ENCODE results near the gene APOB. TPM values are rescaled to one million over a fixed set of nuclear protein-coding genes. Genes with fewer than 3 reads are reported as not detected.

The APOB gene
- total and polyA plus RNA-seq, 2 of the 8 experiments (the other 6 are each of a cell fraction or from before 2014, with no cell fraction given), result 0.15 to 0.61 TPM

DNA sequence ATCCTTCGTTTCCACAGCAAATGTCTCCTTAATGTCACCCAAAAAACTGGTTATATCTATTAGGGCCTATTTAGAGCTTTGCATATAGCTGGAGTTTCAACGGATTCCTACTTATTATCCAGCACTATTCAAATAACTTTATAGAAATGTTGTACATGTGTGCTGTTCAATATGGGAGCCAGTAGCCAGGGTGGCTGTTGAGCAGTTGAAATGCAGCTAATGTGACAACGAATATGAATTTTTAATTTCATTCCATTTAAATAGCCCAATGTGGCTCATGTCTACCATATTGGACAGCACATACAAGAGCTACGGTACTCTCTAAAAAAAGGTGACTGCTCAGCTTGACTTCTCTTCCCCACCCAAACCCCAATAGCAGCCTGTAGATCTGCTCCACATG, 2.4 kb downstream of the APOB start:
- Histone ChIP-seq H3K23ac (ENCODE audit: insufficient read length) (no peak overlapping the region), H3K27me3 (replicated peaks in 1 of 4; ENCODE audit: control insufficient read depth in 3 of 4, extremely low read depth in 1 of 4, insufficient read depth in 3 of 4, low read length in 3 of 4) (peaks cover 1 to 12% (median 9%) of the 10 kb centered on the region in 4 experiments; a peak in 6 of 7 replicates)

More for the DNA sequence above, 2.4 kb downstream of the APOB start:
- no peak overlapping the region for H2AFZ ChIP-seq (ENCODE audit: low read length)
- no peak overlapping the region for H3K9ac ChIP-seq (replicated peaks in 1 of 4; ENCODE audit: extremely low read depth in 1 of 4, low read depth in 3 of 4, low read length in 3 of 4)
- peaks cover 0 to 7% (median 1%) of the 10 kb centered on the region in 4 experiments; a peak in 4 of 7 replicates for H3K4me1 ChIP-seq (replicated peaks in 1 of 4; ENCODE audit: control insufficient read depth in 3 of 4, insufficient read depth in 4 of 4, low read length in 3 of 4)
- no peaks in the 10 kb centered on the region for H3K79me1 ChIP-seq (ENCODE audit: low read depth, low read length)
- TF ChIP-seq SAP30 (IDR thresholded peaks at IDR 0.05; ENCODE audit: insufficient read depth, insufficient replicate concordance, low read length), result no peak
- no peak for TF ChIP-seq TBP (IDR thresholded peaks at IDR 0.05; ENCODE audit: low read depth, low read length)
- TF ChIP-seq CHD1 (IDR thresholded peaks at IDR 0.05; ENCODE audit: low read depth, low read length), result no peak
- no peak for TF ChIP-seq POLR2AphosphoS5 (IDR thresholded peaks at IDR 0.05; ENCODE audit: low read depth, low read length)
- TF ChIP-seq GTF2F1 (IDR thresholded peaks at IDR 0.05; ENCODE audit: borderline replicate concordance, low read depth, low read length), result no peak
- TF ChIP-seq SP2 (IDR thresholded peaks at IDR 0.05; ENCODE audit: low read length), result no peak
- no peak for TF ChIP-seq TCF12 (IDR thresholded peaks at IDR 0.05; ENCODE audit: low read depth, low read length)
- TF ChIP-seq CBX8 (IDR thresholded peaks at IDR 0.05; ENCODE audit: borderline replicate concordance, low read depth, low read length), result no peak
- no peak for TF ChIP-seq PHF8 (conservative IDR thresholded peaks at IDR 0.05; ENCODE audit: low read depth, low read length)
- TF ChIP-seq KDM1A (IDR thresholded peaks at IDR 0.05; ENCODE audit: borderline replicate concordance, low read length), result no peak
- TF ChIP-seq SIN3A (conservative IDR thresholded peaks at IDR 0.05 in 1 of 2, IDR thresholded peaks at IDR 0.05 in 1 of 2; ENCODE audit: low read depth in 1 of 2, low read length in 2 of 2), result no peak
- TF ChIP-seq ZNF274 (IDR thresholded peaks at IDR 0.05; ENCODE audit: borderline replicate concordance, extremely low read depth, low read length), result no peak
- TF ChIP-seq, protein P1, sequence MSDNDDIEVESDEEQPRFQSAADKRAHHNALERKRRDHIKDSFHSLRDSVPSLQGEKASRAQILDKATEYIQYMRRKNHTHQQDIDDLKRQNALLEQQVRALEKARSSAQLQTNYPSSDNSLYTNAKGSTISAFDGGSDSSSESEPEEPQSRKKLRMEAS (IDR thresholded peaks at IDR 0.05), result no peak
- no peak overlapping the region for H3K4me3 ChIP-seq (ENCODE audit: extremely low read depth in 1 of 4, insufficient read depth in 2 of 4, low read depth in 3 of 4, low read length in 4 of 4)
- H3K56ac ChIP-seq (replicated peaks; ENCODE audit: insufficient read length, low read depth, low read length), result no peak overlapping the region
- H2BK12ac ChIP-seq (ENCODE audit: low read depth, low read length), result no peak overlapping the region
- no peaks in the 10 kb centered on the region for H4K20me1 ChIP-seq (replicated peaks in 1 of 2; ENCODE audit: control insufficient read depth in 1 of 2, insufficient read depth in 2 of 2, low read length in 2 of 2)
- H3K14ac ChIP-seq (ENCODE audit: insufficient read length), result no peak overlapping the region
- H3K27ac ChIP-seq (ENCODE audit: low read depth, low read length), result no peak overlapping the region
- H2BK20ac ChIP-seq (ENCODE audit: low read length), result no peak overlapping the region
- H3K9me3 ChIP-seq (ENCODE audit: insufficient read depth in 2 of 2, low read depth in 1 of 2, low read length in 1 of 2), result no peaks in the 10 kb centered on the region
- FAIRE-seq (no peak), DNase-seq (ENCODE audit: low read depth in 1 of 2, low spot score in 2 of 2) (no peak)
- no peak overlapping the region for H4K91ac ChIP-seq (replicated peaks; ENCODE audit: insufficient read length, low read length)
- ChIA-PET POLR2A (ENCODE audit: partially characterized antibody) (no interaction called here), CTCF (ENCODE audit: partially characterized antibody) (interaction anchor here (0.8 to 9.2 kb wide), 14 partner anchors 8 to 390 kb away, joined by 3 to 188 read pairs (median 5); no protein-coding TSS in a partner anchor)
- H4K8ac ChIP-seq (ENCODE audit: extremely low read depth, insufficient read depth, low read length), result no peak overlapping the region
- no peak overlapping the region for H2BK15ac ChIP-seq (ENCODE audit: low read length)
- H2BK120ac ChIP-seq (replicated peaks; ENCODE audit: low read depth, low read length), result no peak overlapping the region
- 97% methylated on average over 4 of the region's 4 CpGs; no CpG with 5 or more reads in 1 of the 2 experiments for whole genome bisulfite sequencing, 2 experiments (ENCODE audit: extremely low coverage in 1 of 2, insufficient coverage in 1 of 2, insufficient read length in 1 of 2, insufficient replicate concordance in 2 of 2, low coverage in 1 of 2, low lambda C conversion rate in 2 of 2, missing lambda C conversion rate in 1 of 2)
- no peak overlapping the region for H4K5ac ChIP-seq (ENCODE audit: insufficient read length, low read depth, low read length)
- H3K36me3 ChIP-seq (ENCODE audit: control insufficient read depth in 2 of 4, insufficient read depth in 4 of 4, low read length in 3 of 4), result no peaks in the 10 kb centered on the region
- H2AK5ac ChIP-seq (ENCODE audit: low read depth, low read length), result no peak overlapping the region
- no peak overlapping the region for H2BK5ac ChIP-seq (ENCODE audit: low read depth, low read length)
- no peak overlapping the region for H3K18ac ChIP-seq (ENCODE audit: extremely low read depth, low read length)
- H3K4ac ChIP-seq (replicated peaks; ENCODE audit: insufficient read length, low read depth, low read length), result no peak overlapping the region
- no peak overlapping the region for H3K4me2 ChIP-seq (ENCODE audit: insufficient read depth in 1 of 2, low read depth in 2 of 2, low read length in 2 of 2)
- H3K79me2 ChIP-seq (ENCODE audit: control insufficient read depth in 1 of 2, insufficient read depth in 2 of 2, low read length in 2 of 2), result no peaks in the 10 kb centered on the region
- H3K23me2 ChIP-seq (ENCODE audit: low read depth, low read length), result peaks cover 4% of the 10 kb centered on the region; the same call in 1 of the 2 replicates

Data from H1 (cell line).